Measurements from ENCODE around the gene ABCA6.
"Not testable (repeated sequence)": the region's sequence is repeated elsewhere in the genome, so short reads cannot be mapped to it uniquely, and the experiment has no call there.

Gene ABCA6

DNA sequence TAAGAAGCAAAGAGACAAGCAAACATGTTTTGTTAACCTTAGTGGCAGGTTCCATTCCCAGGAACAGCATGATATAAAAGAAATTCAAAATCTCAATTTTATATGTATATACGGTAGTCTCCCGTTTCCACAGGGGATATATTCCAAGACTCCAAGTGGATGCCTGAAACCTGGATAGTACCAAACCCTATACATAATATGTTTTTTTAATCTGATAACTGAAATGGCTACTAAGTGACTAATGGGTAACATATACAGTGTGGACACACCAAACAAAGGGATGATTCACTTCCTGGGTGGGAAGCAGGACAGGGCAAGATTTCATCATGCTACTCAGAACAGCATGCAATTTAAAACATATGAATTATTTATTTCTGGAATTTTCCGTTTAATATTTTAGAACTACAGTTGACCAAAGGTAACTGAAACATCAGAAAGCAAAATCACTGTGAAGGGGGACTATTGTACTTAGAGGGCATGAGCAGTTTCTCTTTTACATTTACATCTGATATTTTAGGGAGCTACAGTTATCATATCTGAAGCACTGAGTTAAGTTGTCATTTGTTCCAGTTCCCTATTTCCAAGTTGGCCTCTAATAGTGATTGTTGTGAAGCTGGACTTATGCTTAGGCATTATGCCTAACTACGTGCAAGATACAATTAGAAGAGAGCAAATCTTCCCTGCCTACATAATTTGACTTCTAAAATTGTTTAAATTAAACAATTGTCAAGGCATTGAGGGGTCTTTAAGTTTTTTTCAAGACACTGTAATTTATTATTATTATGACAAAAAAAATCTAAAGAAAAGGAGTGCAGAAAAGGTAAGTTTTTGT lies 34.1 kb upstream of the ABCA6 start:
- TF ChIP-seq, protein P1, sequence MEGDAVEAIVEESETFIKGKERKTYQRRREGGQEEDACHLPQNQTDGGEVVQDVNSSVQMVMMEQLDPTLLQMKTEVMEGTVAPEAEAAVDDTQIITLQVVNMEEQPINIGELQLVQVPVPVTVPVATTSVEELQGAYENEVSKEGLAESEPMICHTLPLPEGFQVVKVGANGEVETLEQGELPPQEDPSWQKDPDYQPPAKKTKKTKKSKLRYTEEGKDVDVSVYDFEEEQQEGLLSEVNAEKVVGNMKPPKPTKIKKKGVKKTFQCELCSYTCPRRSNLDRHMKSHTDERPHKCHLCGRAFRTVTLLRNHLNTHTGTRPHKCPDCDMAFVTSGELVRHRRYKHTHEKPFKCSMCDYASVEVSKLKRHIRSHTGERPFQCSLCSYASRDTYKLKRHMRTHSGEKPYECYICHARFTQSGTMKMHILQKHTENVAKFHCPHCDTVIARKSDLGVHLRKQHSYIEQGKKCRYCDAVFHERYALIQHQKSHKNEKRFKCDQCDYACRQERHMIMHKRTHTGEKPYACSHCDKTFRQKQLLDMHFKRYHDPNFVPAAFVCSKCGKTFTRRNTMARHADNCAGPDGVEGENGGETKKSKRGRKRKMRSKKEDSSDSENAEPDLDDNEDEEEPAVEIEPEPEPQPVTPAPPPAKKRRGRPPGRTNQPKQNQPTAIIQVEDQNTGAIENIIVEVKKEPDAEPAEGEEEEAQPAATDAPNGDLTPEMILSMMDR (IDR thresholded peaks at IDR 0.05; ENCODE audit: borderline replicate concordance, insufficient read depth, low read depth, low read length), result no peak
- no peak overlapping the region for H3K4me3 ChIP-seq (ENCODE audit: low read depth, low read length)

DNA sequence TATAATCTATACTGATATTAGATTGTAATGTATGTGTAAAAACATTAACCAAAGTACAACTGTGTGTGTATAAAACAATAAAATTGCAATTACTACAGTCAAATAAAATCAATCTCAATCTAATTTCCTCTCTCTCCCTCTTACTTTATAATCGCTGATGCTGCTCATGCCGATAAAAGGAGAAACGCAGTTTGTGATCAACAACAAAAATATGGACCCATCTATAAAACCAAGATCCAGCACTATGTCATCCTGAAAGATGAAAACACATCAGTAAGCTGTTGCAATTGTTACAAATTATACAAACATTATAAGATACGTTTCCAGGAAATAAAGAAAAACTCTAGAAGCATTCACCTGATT lies 33.5 kb upstream of the ABCA6 start:
- no peak overlapping the region for H3K4me3 ChIP-seq (ENCODE audit: low read depth, low read length)
- TF ChIP-seq, protein P1 (IDR thresholded peaks at IDR 0.05; ENCODE audit: borderline replicate concordance, insufficient read depth, low read depth, low read length), result no peak

DNA sequence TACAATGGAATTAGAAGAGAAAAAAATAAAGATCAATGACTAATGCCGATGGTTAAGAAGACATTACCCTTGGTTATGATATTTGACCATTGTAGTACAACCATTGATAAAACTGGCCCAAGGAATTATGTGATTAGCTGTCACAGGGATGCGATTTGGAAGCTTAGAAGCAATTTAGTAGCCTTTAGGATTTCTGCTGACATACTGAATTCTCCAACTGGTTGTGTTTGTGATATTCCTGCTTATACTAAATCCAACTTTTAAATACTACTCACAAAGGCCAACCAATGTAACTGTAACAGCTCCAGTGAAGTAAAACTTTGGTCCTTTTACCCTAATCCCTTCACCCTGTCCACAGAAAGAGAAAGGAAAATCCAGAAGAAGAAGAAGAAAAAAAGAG lies 31.4 kb upstream of the ABCA6 start:
- H3K4me3 ChIP-seq (ENCODE audit: low read depth, low read length), result no peak overlapping the region
- TF ChIP-seq, protein P1 (IDR thresholded peaks at IDR 0.05; ENCODE audit: borderline replicate concordance, insufficient read depth, low read depth, low read length), result no peak

DNA sequence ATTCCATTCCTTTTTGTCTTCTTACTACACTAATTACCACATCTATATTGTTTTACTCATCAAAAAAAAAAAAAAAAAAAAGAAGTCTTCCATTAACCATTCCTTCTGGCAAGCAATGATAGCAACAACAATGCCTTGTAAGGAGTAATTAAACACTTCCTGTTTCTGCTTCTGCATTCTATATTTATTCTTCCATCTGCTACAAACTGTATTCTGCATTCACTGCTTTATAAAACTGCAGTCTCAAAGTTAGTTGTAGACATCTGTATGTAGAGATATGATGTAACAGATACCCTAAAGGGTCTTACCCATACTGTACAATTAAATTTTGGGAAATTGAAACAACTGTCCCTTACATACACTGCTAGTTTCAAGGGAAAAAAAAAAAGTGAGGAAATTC lies 28.7 kb upstream of the ABCA6 start:
- TF ChIP-seq, protein P1 (IDR thresholded peaks at IDR 0.05; ENCODE audit: borderline replicate concordance, insufficient read depth, low read depth, low read length), result no peak
- H3K4me3 ChIP-seq (ENCODE audit: low read depth, low read length), result no peak overlapping the region

GRCh38 chr17:69168642-69169041 lies 26.9 kb upstream of the ABCA6 start:
- H3K4me3 ChIP-seq (ENCODE audit: low read depth, low read length), result not testable (repeated sequence)

DNA sequence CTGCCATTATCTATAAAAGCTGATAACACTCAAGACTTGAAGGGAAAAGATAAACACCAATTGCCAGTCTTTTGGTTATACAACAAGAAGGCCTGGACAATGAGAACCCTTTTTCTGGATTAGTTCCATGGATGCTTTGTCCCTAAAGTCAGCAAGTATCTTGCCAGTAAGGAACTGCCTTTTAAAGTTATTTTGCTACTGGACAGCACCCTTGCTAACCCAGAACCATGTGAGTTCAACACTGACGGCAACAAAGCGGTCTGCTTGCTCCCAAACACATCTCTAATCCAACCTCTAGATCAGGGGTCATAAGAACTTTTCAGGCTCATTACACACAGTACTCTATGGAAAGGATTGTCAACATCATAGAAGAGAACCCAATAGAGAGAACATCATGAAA lies 25.3 kb upstream of the ABCA6 start:
- no peak overlapping the region for H3K4me3 ChIP-seq (ENCODE audit: low read depth, low read length)
- TF ChIP-seq, protein P1 (IDR thresholded peaks at IDR 0.05; ENCODE audit: borderline replicate concordance, insufficient read depth, low read depth, low read length), result no peak

- H3K4me3 ChIP-seq (ENCODE audit: low read depth, low read length), result no peak overlapping the region
- TF ChIP-seq, protein P1 (IDR thresholded peaks at IDR 0.05; ENCODE audit: borderline replicate concordance, insufficient read depth, low read depth, low read length), result no peak
Measured at GRCh38 chr17:69164206-69164605, 22.5 kb upstream of the ABCA6 start.
